ENCODE results near the gene PRSS2.
"Not testable (repeated sequence)": the region's sequence is repeated elsewhere in the genome, so short reads cannot be mapped to it uniquely, and the experiment has no call there.

The PRSS2 gene

DNA sequence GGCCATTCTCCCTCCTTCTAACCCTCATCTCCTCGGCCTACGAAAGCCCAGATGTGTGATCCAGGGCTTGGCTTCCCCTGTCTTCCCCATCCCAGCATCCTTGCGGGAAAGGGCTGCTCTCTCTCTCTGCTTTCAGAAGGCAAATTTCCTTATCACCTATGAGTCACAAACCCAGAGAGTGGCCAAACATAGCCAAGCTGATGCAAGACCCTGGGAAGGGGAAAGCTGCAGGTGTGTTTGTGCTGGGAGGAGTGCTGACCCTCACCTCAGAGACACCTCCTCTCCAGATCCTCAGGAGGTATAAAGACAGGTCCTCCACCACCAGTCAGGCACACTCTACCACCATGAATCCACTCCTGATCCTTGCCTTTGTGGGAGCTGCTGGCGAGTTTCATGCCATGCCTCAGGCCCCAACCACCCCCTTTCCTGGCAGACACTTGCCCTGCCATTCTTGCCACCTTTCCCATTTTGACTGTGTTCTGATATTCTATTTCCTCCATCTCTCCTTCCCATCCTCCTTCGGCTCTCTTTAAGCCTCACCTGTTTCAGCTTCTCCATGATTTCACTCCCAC lies 10.6 kb upstream of the PRSS2 start:
- TF ChIP-seq, protein P1, sequence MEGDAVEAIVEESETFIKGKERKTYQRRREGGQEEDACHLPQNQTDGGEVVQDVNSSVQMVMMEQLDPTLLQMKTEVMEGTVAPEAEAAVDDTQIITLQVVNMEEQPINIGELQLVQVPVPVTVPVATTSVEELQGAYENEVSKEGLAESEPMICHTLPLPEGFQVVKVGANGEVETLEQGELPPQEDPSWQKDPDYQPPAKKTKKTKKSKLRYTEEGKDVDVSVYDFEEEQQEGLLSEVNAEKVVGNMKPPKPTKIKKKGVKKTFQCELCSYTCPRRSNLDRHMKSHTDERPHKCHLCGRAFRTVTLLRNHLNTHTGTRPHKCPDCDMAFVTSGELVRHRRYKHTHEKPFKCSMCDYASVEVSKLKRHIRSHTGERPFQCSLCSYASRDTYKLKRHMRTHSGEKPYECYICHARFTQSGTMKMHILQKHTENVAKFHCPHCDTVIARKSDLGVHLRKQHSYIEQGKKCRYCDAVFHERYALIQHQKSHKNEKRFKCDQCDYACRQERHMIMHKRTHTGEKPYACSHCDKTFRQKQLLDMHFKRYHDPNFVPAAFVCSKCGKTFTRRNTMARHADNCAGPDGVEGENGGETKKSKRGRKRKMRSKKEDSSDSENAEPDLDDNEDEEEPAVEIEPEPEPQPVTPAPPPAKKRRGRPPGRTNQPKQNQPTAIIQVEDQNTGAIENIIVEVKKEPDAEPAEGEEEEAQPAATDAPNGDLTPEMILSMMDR (IDR thresholded peaks at IDR 0.05; ENCODE audit: low read depth, low read length): no peak
- H3K4me1 ChIP-seq: no peaks in the 10 kb centered on the region
- no peaks in the 10 kb centered on the region for H3K36me3 ChIP-seq
- no peak for DNase-seq
- H3K9me3 ChIP-seq: no peaks in the 10 kb centered on the region
- H3K4me3 ChIP-seq (ENCODE audit: low read depth, low read length): no peak overlapping the region
- no peaks in the 10 kb centered on the region for H3K27me3 ChIP-seq

DNA sequence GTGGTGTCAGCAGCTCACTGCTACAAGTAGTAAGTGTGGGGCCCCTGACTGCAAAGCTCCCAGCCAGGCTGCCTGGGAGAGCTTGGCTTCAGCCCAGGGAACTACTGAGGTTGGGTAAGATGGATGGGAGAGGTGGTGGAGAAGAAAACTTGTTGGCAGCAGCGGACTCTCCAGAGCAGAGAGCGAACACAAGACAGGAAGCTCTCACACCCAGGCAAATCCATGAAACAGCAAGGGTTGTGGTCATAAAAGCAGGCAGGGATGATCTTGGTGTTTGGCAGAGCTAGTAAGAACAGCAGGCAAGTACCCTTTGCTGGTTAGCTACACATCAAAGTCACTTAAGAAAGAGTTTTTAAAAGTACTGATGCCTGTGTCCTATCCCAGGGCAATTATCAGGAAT lies 9.2 kb upstream of the PRSS2 start:
- not testable (repeated sequence) for H3K4me1 ChIP-seq, H3K36me3 ChIP-seq

DNA sequence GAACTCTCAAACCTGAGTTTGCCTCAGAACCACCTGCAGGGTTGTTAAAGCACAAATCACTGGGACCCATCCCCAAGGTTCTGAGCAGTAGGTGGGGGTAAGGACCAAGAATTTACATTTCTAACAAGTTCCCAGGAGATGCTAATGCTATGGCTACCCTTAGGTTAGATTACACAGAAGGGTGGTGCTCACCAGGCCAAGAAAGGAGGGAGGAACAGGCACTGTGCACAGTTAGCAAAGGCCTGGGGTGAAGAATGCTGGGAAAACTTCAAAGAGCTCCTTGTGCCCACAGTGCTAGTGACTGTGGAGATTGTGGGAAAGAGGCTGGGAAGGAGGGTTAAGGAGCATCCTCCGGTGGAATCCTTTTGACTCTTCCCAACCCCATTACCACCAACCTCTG lies 8.7 kb upstream of the PRSS2 start:
- no peaks in the 10 kb centered on the region for H3K9me3 ChIP-seq
- H3K4me3 ChIP-seq (ENCODE audit: low read depth, low read length): no peak overlapping the region
- H3K27me3 ChIP-seq: no peaks in the 10 kb centered on the region
- no peak for DNase-seq
- TF ChIP-seq, protein P1 (IDR thresholded peaks at IDR 0.05; ENCODE audit: low read depth, low read length): no peak
- H3K36me3 ChIP-seq: no peaks in the 10 kb centered on the region
- H3K4me1 ChIP-seq: no peaks in the 10 kb centered on the region

More for the DNA sequence above, 9.2 kb upstream of the PRSS2 start:
- not testable (repeated sequence) for H3K27me3 ChIP-seq; H3K4me3 ChIP-seq (ENCODE audit: low read depth, low read length); DNase-seq; H3K9me3 ChIP-seq

DNA sequence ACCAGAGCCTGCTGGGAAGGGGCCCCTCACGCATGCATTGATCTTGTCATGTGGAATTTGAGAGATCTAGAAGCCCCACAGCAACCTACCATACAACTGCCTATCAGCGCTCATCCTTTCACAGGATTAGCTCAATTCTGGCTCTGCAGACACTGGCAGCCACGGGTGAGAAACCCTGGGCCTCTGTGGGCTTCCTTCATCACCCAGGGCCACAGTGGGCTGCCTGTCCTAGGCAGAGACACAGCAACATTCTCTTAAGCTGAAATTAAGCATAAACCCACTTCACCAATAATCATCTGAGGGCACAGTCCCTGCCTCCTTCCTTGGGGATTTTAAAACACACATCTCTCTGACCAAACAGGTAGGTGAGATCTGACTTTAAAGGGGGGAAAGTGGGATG lies 3.3 kb upstream of the PRSS2 start:
- Histone ChIP-seq H3K9me3 (no peaks in the 10 kb centered on the region), H3K4me1 (no peaks in the 10 kb centered on the region), H3K27me3 (no peaks in the 10 kb centered on the region), H3K4me3 (ENCODE audit: low read depth, low read length) (no peak overlapping the region), H3K36me3 (no peaks in the 10 kb centered on the region)
- TF ChIP-seq, protein P1 (IDR thresholded peaks at IDR 0.05; ENCODE audit: low read depth, low read length): no peak
- DNase-seq: no peak

DNA sequence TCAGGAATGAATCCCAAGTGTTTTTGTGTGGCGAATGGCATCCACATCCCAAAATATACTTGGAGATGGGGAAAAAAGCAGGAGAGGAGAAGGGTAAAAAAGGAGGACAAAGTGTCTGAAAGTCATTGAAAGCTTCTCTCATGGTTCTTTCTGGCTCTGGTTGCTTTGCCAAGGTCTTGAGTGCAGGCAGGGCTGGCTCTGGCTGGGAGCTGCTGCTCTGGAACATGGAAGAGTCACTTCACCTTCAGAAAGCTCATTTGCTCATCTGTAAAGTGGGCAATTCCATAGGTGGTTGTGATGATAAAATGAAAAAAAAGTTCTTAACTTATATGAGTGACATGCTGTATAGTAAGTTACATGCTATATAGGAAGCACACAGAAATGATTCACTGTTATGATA lies 2.9 kb upstream of the PRSS2 start:
- Histone ChIP-seq H3K36me3 (no peaks in the 10 kb centered on the region), H3K4me3 (ENCODE audit: low read depth, low read length) (no peak overlapping the region), H3K9me3 (no peaks in the 10 kb centered on the region), H3K27me3 (no peaks in the 10 kb centered on the region), H3K4me1 (no peaks in the 10 kb centered on the region)
- DNase-seq: no peak
- TF ChIP-seq, protein P1 (IDR thresholded peaks at IDR 0.05; ENCODE audit: low read depth, low read length): no peak

DNA sequence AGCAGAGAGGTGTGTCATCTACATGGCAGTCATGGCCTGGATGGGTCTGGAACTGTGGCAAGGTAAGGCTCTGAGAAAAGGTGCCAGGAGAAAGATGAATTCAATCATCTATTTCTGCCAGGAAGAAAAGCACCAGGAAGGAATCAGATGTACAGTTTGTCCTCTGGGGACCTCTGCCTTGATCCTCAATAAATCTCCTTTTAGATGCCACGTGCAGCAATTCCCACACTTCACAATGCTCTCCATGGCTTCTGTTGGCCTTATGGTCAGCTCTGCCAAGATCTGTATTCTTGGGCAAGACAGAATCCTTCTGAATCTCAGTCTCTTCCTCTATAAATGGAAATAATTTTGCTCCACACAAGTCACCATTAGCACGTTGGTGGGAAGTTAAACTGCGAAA lies 1.9 kb upstream of the PRSS2 start:
- not testable (repeated sequence) for H3K36me3 ChIP-seq; H3K27me3 ChIP-seq; DNase-seq; H3K4me3 ChIP-seq (ENCODE audit: low read depth, low read length); H3K4me1 ChIP-seq; H3K9me3 ChIP-seq

DNA sequence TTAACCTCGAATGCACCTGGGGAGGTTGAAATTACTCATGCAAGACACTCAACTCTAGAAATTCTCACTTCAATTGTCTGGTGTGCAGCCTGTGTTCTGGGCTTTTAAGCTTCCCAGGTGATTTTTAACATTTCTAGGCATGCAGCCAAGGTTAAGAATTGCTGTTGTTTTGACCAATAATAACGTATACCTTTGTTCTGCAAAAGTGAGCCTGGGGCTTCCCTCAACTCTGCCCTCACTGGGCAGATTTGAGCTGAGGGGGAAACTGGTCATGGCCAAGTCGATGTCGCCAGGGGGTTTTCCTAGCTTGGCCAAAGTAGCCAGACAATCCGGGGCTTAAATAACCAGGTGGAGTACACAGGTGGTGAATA lies 568 bp downstream of the PRSS2 start:
- TF ChIP-seq, protein P1 (IDR thresholded peaks at IDR 0.05; ENCODE audit: low read depth, low read length): no peak
- no peak for DNase-seq
- no peak overlapping the region for H3K4me3 ChIP-seq (ENCODE audit: low read depth, low read length)

More for the DNA sequence above, 568 bp downstream of the PRSS2 start:
- H3K27me3 ChIP-seq: no peaks in the 10 kb centered on the region
- H3K4me1 ChIP-seq: no peaks in the 10 kb centered on the region
- H3K9me3 ChIP-seq: no peaks in the 10 kb centered on the region
- no peaks in the 10 kb centered on the region for H3K36me3 ChIP-seq
